ENCODE data around the gene PLXNB2.

GRCh38 chr22:50329236-50329635, 21.8 kb upstream of the PLXNB2 start:
- TF ChIP-seq, protein P1, sequence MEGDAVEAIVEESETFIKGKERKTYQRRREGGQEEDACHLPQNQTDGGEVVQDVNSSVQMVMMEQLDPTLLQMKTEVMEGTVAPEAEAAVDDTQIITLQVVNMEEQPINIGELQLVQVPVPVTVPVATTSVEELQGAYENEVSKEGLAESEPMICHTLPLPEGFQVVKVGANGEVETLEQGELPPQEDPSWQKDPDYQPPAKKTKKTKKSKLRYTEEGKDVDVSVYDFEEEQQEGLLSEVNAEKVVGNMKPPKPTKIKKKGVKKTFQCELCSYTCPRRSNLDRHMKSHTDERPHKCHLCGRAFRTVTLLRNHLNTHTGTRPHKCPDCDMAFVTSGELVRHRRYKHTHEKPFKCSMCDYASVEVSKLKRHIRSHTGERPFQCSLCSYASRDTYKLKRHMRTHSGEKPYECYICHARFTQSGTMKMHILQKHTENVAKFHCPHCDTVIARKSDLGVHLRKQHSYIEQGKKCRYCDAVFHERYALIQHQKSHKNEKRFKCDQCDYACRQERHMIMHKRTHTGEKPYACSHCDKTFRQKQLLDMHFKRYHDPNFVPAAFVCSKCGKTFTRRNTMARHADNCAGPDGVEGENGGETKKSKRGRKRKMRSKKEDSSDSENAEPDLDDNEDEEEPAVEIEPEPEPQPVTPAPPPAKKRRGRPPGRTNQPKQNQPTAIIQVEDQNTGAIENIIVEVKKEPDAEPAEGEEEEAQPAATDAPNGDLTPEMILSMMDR (tag by site-specific recombination; IDR thresholded peaks at IDR 0.05) = no peak
- TF ChIP-seq ZNF335 (tag by site-specific recombination; conservative IDR thresholded peaks at IDR 0.05) = no peak
- TF ChIP-seq, protein P2, sequence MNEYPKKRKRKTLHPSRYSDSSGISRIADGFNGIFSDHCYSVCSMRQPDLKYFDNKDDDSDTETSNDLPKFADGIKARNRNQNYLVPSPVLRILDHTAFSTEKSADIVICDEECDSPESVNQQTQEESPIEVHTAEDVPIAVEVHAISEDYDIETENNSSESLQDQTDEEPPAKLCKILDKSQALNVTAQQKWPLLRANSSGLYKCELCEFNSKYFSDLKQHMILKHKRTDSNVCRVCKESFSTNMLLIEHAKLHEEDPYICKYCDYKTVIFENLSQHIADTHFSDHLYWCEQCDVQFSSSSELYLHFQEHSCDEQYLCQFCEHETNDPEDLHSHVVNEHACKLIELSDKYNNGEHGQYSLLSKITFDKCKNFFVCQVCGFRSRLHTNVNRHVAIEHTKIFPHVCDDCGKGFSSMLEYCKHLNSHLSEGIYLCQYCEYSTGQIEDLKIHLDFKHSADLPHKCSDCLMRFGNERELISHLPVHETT (tag by site-specific recombination; IDR thresholded peaks at IDR 0.05) = no peak

Measured in HEK293 (cell line).